Prostate gland (tissue), 2 donors: ENCODE measurements around the gene ANKRD11. TPM values are rescaled to one million over a fixed set of nuclear protein-coding genes. Genes with fewer than 3 reads are reported as not detected.

Experiments
- DNase-seq: peaks from one replicate; pipeline ENCODE4 v3.0.0-alpha.2; 2019; ENCODE audit warnings: low spot score
- H3K27ac ChIP-seq, 2 donors: fragments of 200-600 bp; sonication (generic); 2 replicates each; pipeline ENCODE4 v1.5.1; 2017 to 2019
- H3K27me3 ChIP-seq: fragments of 200-600 bp; sonication (generic); replicated peaks from 2 replicates; pipeline ENCODE4 v1.5.1; 2019; ENCODE audit not compliant: insufficient read depth
- H3K36me3 ChIP-seq, 2 donors: fragments of 200-600 bp; sonication (generic); 1 replicate in 1 of 2; 2 replicates in 1 of 2; pipeline versions ENCODE4 v1.5.1 to v1.8.1; 2017 to 2019
- H3K4me1 ChIP-seq: fragments of 200-600 bp; sonication (generic); replicated peaks from 2 replicates; pipeline ENCODE4 v1.5.1; 2019
- H3K4me3 ChIP-seq, 2 donors: fragments of 200-600 bp; sonication (generic); 2 replicates each; pipeline ENCODE4 v1.5.1; 2017 to 2019
- H3K9me3 ChIP-seq: fragments of 200-600 bp; sonication (generic); 2 replicates; pipeline ENCODE4 v1.5.1; 2017
- CTCF ChIP-seq, 4 experiments: fragments of 200-600 bp in 2 of 4; fragments of 450-650 bp in 2 of 4; sonication (generic) in 2 of 4; IDR thresholded peaks; 1 replicate in 3 of 4; 2 replicates in 1 of 4; pipeline ENCODE4 v1.5.1; 2016 to 2019; ENCODE audit warnings: antibody characterized with exemption in 4 of 4, mild to moderate bottlenecking in 2 of 4, moderate library complexity in 2 of 4
- POLR2A ChIP-seq: fragments of 450-650 bp; IDR thresholded peaks from one replicate; pipeline ENCODE4 v1.6.1; 2016; ENCODE audit warnings: antibody characterized with exemption, mild to moderate bottlenecking
- POLR2AphosphoS5 ChIP-seq: sonication (generic); formaldehyde crosslinking; IDR thresholded peaks from one replicate; pipeline ENCODE4 v1.6.1; 2017; ENCODE audit warnings: antibody characterized with exemption
- WGBS: methylation state at CpG from one replicate; pipeline ENCODE4 v1.1.5; 2018; 5-methylcytosine and 5-hydroxymethylcytosine counted together
- intact Hi-C: fragments of 100-400 bp; cut with DNase I; formaldehyde crosslinking; loops from one replicate; pipeline ENCODE4 v1.14.2; 2022
- total RNA-seq, 2 donors: library from RNA; depleted of rRNA; stranded (reverse); fragments of >200 nt; gene quantifications; one replicate each; pipeline ENCODE4 v1.1.0, GENCODE V29; 2016

ANKRD11 gene
- total RNA-seq, 2 donors from 2014 or later, result 66.2 to 143 TPM

GRCh38 chr16:89370601-89371000, 119.8 kb downstream of the ANKRD11 start:
- H3K9me3 ChIP-seq, result no peaks in the 10 kb centered on the region
- intact Hi-C loops, result no loop called here
- no peak for DNase-seq
- H3K4me3 ChIP-seq, result no peak overlapping the region
- TF ChIP-seq POLR2A, result no peak
- no peak for TF ChIP-seq POLR2AphosphoS5
- no peak for TF ChIP-seq CTCF (IDR thresholded peaks at IDR 0.05)
- no peaks in the 10 kb centered on the region for H3K27me3 ChIP-seq
- H3K27ac ChIP-seq, result no peak overlapping the region
- H3K4me1 ChIP-seq, result no peaks in the 10 kb centered on the region
- WGBS, result 92% methylated on average over 15 of the region's 15 CpGs
- no peaks in the 10 kb centered on the region for H3K36me3 ChIP-seq

- TF ChIP-seq POLR2A, result no peak
- no peak for TF ChIP-seq CTCF (IDR thresholded peaks at IDR 0.05)
- no peak for TF ChIP-seq POLR2AphosphoS5
- H3K36me3 ChIP-seq, result no peaks in the 10 kb centered on the region
- no peak overlapping the region for H3K27ac ChIP-seq
- H3K9me3 ChIP-seq, result no peaks in the 10 kb centered on the region
- no peak for DNase-seq
- intact Hi-C loops, result no loop called here
- no peak overlapping the region for H3K4me3 ChIP-seq
- no peaks in the 10 kb centered on the region for H3K27me3 ChIP-seq
- WGBS, result 60% methylated on average over 5 of the region's 5 CpGs
- H3K4me1 ChIP-seq, result peaks cover 4% of the 10 kb centered on the region
These were observed 120.3 kb downstream of the ANKRD11 start for GRCh38 chr16:89370081-89370511.

DNA sequence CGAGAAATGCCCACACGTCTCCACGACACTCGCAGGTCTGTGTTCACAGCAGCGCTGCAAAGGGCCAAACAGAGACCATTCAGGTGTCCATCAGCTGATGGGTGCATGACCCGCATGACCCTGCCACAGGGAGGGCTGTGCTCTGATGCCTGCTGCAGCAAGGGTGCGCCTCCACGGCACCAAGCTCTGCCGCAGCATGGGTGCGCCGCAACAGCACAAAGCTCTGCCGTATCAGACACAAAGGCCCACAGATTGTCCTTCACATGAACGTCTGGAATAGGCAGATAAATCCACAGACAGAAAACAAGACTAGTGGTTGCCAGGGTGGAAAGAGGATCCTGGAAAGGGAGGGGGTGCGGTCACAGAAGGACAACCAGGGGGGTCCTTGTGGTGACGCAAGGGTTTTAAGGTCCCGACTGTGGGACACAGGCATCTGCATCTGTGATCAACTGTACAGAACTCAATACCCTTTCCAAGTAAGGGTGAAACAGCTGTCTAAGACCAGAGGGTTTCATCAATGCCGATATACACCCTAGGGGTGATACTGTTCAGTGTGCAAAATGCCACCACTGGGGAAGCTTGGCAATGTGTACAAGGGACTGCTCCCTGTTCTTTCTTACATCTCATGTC, 121.0 kb downstream of the ANKRD11 start:
- Histone ChIP-seq H3K4me1 (peaks cover 7% of the 10 kb centered on the region), H3K27ac (no peak overlapping the region), H3K4me3 (no peak overlapping the region), H3K9me3 (no peaks in the 10 kb centered on the region), H3K36me3 (no peaks in the 10 kb centered on the region), H3K27me3 (no peaks in the 10 kb centered on the region)
- intact Hi-C loops, result no loop called here
- WGBS, result 76% methylated on average over 14 of the region's 17 CpGs
- DNase-seq, result no peak
- TF ChIP-seq CTCF (IDR thresholded peaks at IDR 0.05) (no peak), POLR2AphosphoS5 (no peak), POLR2A (no peak)

GRCh38 chr16:89368604-89369249, 121.6 kb downstream of the ANKRD11 start:
- 93% methylated on average over 7 of the region's 7 CpGs for WGBS
- H3K4me1 ChIP-seq, result peaks cover 10% of the 10 kb centered on the region
- no peak overlapping the region for H3K4me3 ChIP-seq
- TF ChIP-seq POLR2AphosphoS5 (no peak), CTCF (IDR thresholded peaks at IDR 0.05) (no peak), POLR2A (no peak)
- H3K27ac ChIP-seq, result no peak overlapping the region
- no peaks in the 10 kb centered on the region for H3K9me3 ChIP-seq
- H3K36me3 ChIP-seq, result no peaks in the 10 kb centered on the region
- no peaks in the 10 kb centered on the region for H3K27me3 ChIP-seq
- DNase-seq, result no peak
- intact Hi-C loops, result no loop called here

DNA sequence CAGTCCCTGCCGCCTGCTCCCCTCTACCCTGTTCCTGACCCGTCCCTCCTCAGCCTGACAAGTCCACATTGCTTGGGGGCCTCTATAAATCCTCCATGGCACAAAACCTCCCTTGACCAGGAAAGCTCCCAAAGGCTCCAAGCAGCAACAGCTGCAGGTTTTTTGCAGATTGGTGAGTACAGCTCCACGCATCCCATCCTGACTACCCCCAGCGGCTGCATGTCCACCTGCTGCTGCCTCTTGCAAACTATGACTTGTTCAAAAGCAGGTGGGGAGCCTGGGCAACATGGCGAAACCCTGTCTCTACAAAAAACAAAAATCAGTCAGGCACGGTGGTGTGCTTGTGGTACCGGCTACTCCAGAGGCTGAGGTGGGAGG, 122.8 kb downstream of the ANKRD11 start:
- Histone ChIP-seq H3K4me3 (no peak overlapping the region), H3K27me3 (no peaks in the 10 kb centered on the region), H3K4me1 (peaks cover 10% of the 10 kb centered on the region), H3K27ac (no peak overlapping the region), H3K9me3 (no peaks in the 10 kb centered on the region), H3K36me3 (no peaks in the 10 kb centered on the region)
- TF ChIP-seq POLR2AphosphoS5, result no peak
- no peak for TF ChIP-seq CTCF (IDR thresholded peaks at IDR 0.05)
- TF ChIP-seq POLR2A, result no peak
- intact Hi-C loops, result no loop called here
- DNase-seq, result no peak
- 95% methylated on average over 7 of the region's 7 CpGs for WGBS
